ENCODE measurements around the gene FOLR2. TPM values are rescaled to one million over a fixed set of nuclear protein-coding genes. Genes with fewer than 3 reads are reported as not detected.
"Not testable (repeated sequence)": the region's sequence is repeated elsewhere in the genome, so short reads cannot be mapped to it uniquely, and the experiment has no call there.

FOLR2 gene
- total RNA-seq (2014; rRNA removed; shearing (Covaris generic)) = not detected in 2 replicates

DNA sequence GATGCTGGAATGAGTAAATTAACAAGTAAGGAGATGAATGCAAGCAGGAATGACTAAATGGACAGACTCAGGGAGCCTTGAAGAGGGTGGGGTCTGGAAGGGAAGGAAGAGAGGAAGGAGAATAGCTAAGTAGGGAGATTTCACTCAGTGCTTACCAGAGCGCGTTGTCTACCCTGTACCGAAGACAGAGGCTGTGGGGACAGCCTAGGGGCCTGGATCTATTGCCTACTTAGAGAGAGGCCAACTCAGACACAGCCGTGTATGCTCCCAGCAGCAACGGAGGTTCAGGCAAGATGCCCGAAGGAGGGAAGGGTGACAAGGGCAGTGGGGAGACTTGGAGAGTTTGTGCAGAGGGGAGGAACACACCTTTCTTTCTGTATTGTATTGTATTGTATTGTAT, at the start of gene FOLR2:
Gene FOLR2 (plus strand): TSS at position 157 of the 400 bp plus-strand sequence. CDS start 1,791 bp downstream, outside the sequence.
- Histone ChIP-seq H3K4me1 (no peaks in the 10 kb centered on the region), H3K4me3 (no peak within 1 kb of the TSS)
- DNase-seq = no peak

DNA sequence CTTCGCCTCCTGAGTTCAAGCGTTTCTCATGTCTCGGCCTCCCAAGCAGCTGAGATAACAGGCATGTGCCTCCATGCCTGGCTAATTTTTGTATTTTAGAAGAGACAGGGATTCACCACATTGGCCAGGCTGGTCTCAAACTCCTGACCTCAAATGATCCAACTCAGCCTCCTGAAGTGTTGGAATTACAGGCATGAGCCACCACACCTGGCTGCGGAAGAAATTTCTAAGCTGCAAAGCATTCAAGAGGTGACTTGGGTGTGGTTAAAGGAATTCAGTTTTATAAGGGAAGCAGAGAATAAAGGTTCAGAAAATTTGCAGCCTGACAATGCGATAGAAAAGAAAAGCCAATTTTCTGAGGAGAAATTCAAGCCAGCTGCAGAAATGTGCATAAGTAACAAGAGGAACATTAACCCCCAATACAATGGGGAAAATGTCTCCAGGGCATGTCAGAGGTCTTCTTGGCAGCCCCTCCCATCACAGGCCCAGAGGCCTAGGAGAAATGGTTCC, 47.5 kb upstream of the FOLR2 start:
- not testable (repeated sequence) for H3K27me3 ChIP-seq; H3K27ac ChIP-seq; DNase-seq; H3K4me1 ChIP-seq; H3K4me3 ChIP-seq; H3K36me3 ChIP-seq; H3K9me3 ChIP-seq (replicated peaks)

More for the DNA sequence above, at the start of gene FOLR2:
- H3K27ac ChIP-seq = no peak within 1 kb of the TSS
- no peaks in the 10 kb centered on the region for H3K27me3 ChIP-seq
- H3K36me3 ChIP-seq = no peaks in the 10 kb centered on the region
- no peaks in the 10 kb centered on the region for H3K9me3 ChIP-seq (replicated peaks)

DNA sequence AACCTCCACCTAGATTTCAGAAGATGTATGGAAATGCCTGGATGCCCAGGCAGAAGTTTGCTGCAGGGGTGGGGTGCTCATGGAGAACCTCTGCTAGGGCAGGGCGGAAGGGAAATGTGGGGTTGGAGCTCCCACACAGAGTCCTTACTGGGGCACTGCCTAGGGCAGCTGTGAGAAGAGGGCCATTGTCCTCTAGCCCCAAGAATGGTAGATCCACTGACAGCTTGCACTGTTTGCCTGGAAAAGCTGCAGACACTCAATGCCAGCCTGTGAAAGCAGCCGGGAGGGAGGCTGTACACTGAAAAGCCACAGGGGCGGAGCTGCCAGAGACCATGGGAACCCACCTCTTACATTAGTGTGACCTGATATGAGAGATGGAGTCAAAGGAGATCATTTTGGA, 46.8 kb upstream of the FOLR2 start:
- H3K36me3 ChIP-seq; DNase-seq; H3K4me1 ChIP-seq; H3K27me3 ChIP-seq; H3K4me3 ChIP-seq; H3K27ac ChIP-seq; H3K9me3 ChIP-seq (replicated peaks): not testable (repeated sequence)

DNA sequence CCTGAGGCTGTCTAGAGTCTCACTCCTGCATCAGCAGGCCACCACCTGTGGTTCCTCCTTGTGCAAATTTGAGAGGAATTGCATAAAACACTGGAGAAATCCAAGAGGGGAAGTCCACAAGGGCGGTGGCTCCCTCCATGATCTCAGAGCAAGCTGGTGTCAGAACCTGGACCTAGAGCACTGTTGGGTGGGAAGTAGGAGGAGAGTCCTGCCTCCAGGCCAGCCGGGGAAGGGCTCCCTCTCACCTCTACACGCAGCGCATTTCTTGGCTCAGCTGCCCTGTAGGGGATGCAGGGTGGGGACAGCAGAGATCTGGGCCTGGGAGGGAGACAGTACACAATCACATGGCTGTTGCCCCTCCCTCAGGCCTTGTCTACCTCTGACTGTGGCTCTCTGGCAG, 44.6 kb upstream of the FOLR2 start:
- not testable (repeated sequence) for H3K27me3 ChIP-seq; H3K4me3 ChIP-seq; H3K4me1 ChIP-seq; DNase-seq; H3K27ac ChIP-seq; H3K9me3 ChIP-seq (replicated peaks); H3K36me3 ChIP-seq

DNA sequence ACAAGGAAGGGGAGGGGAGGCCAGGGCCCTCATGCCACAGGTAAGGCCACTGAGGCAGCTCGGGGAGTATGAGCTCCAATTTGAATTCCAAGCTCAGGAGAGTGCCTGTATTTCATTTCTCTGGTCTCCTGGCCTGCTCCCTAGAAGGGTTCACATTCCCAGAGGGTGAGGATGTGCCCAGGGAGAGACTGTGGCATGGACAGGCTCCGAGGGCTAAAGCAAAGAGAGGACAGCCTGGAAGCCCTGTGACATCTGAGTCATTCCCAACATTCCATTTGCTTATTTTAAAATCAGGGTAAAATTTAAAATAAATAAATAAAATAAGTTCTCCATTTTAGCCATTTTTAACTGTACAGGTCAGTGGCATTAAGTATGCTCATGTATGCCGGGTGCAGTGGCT, 43.3 kb upstream of the FOLR2 start:
- no peak overlapping the region for H3K4me3 ChIP-seq
- H3K27ac ChIP-seq = no peak overlapping the region
- H3K9me3 ChIP-seq (replicated peaks) = no peaks in the 10 kb centered on the region
- no peak for DNase-seq
- no peaks in the 10 kb centered on the region for H3K4me1 ChIP-seq
- no peaks in the 10 kb centered on the region for H3K36me3 ChIP-seq
- H3K27me3 ChIP-seq = peaks cover 5% of the 10 kb centered on the region; the same call in 1 of the 2 replicates

DNA sequence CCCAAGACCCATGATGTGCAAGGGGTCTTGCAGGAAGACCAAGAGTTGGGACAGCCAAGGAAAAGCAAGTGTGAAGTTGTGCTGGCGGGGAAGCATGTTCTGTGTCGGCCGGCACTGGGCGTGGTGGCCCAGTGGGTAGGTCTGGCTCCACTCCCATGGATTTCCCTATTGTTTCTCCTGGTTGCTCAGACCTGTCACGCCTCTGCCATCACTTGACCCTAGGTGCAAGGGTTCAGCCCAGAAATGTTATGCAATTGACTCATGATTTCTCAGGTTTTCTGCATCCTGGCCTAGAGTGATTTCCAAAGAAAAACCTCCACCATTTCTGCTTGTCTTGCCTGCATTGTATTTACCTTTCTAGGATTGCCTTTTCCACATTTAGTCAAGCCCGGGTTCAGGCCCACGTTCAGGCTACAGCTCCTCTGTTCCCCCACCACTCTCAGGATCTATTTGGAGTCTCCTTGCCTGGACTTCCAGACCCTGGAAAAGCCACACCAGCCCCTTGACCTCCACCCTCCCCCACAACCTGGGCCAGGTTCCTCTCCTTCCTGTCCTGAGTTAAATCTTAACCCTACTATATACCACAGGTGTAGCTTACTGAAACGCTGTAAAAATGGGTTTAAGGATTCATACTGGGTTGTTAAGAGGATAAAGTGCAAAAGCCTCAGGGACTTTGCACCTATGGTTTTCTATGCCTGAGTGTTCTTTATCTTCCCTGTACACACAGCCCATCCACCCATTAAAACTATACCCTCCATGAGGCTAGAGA, 42.1 kb upstream of the FOLR2 start:
- Histone ChIP-seq H3K36me3 (no peaks in the 10 kb centered on the region), H3K4me1 (no peaks in the 10 kb centered on the region), H3K27me3 (peaks cover 5% of the 10 kb centered on the region; the same call in 1 of the 2 replicates), H3K4me3 (no peak overlapping the region), H3K27ac (no peak overlapping the region), H3K9me3 (replicated peaks) (no peaks in the 10 kb centered on the region)
- no peak for DNase-seq

DNA sequence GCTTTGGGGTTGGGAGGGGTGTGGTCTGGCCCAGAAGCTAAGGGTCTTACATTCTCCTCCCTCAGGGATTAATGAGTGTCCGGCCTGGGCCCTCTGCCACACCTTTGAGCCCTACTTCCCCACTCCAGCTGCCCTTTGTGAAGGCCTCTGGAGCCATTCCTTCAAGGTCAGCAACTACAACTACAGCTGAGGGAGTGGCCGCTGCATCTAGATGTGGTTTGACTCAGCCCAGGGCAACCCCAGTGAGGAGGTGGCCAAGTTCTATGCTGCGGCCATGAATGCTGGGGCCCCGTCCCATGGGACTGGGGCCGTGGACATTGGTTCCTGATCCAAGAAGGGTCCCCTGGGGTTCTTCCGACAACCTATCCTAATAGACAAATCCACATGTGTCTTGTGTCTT, 38.9 kb upstream of the FOLR2 start:
- DNase-seq = no peak
- Histone ChIP-seq H3K9me3 (replicated peaks) (no peaks in the 10 kb centered on the region), H3K27me3 (no peaks in the 10 kb centered on the region), H3K4me3 (no peak overlapping the region), H3K4me1 (no peaks in the 10 kb centered on the region), H3K27ac (no peak overlapping the region), H3K36me3 (no peaks in the 10 kb centered on the region)

DNA sequence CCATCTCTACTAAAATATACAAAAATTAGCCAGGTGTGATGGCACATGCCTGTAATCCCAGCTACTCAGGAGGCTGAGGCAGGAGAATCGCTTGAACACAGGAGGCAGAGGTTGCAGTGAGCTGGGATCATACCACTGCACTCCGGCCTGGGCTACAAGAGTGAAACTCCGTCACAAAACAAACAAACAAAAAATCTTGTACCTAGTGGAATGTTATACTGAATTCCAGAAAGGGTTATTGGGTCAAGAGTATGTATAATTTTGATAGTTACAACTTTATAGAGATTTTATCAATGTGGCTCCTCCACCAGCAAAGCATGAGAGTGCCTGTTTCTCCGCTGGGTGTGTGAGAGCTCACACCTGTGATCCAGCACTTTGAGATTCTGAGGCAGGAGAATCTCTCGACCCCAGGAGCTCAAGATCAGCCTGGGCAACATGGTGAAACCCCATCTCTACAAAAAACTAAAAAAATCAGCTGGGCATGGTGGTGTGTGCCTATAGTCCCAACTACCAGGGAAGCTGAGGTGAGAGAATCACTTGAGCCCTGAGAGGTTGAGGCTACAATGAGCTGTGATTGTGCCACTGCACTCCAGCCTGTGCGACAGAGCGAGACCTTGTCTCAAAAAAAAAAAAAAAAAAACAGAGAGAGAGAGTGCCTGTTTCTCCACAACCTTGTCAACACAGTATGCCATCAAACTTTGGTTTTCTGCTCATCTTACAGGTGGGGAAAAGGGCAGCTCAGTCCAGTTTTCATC, 37.4 kb upstream of the FOLR2 start:
- Histone ChIP-seq H3K9me3 (replicated peaks) (no peaks in the 10 kb centered on the region), H3K27ac (no peak overlapping the region), H3K4me3 (no peak overlapping the region), H3K36me3 (no peaks in the 10 kb centered on the region), H3K4me1 (no peaks in the 10 kb centered on the region), H3K27me3 (no peaks in the 10 kb centered on the region)
- DNase-seq = no peak

DNA sequence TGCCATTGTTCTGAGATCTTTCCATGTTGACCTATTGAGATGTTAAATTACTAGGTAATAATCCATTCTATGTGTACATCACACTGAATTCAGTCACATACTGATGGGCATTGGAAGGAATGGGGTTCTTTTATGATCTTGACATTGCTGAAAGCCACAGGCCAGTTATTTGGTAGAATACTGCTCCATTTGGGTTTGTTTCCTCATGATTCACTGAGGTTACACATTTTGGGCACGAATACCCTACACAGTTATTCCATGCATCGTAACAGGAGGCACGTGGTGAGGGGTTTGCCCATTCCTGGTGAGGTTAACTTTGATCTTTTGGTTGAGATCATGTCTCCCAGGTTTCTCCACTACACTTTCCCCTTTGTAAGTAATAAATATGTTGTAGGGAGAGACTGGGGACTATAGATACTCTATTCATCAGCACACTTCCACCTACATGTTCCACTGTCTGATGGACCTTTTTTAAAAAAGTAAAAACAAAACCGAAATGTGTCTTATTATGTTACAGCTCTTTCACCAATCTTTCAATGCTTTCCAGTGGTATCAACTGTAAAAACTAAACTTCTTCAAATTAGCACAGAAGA, 36.7 kb upstream of the FOLR2 start:
- H3K4me3 ChIP-seq = no peak overlapping the region
- H3K27me3 ChIP-seq = no peaks in the 10 kb centered on the region
- H3K36me3 ChIP-seq = no peaks in the 10 kb centered on the region
- H3K27ac ChIP-seq = no peak overlapping the region
- no peak for DNase-seq
- no peaks in the 10 kb centered on the region for H3K4me1 ChIP-seq
- H3K9me3 ChIP-seq (replicated peaks) = no peaks in the 10 kb centered on the region

DNA sequence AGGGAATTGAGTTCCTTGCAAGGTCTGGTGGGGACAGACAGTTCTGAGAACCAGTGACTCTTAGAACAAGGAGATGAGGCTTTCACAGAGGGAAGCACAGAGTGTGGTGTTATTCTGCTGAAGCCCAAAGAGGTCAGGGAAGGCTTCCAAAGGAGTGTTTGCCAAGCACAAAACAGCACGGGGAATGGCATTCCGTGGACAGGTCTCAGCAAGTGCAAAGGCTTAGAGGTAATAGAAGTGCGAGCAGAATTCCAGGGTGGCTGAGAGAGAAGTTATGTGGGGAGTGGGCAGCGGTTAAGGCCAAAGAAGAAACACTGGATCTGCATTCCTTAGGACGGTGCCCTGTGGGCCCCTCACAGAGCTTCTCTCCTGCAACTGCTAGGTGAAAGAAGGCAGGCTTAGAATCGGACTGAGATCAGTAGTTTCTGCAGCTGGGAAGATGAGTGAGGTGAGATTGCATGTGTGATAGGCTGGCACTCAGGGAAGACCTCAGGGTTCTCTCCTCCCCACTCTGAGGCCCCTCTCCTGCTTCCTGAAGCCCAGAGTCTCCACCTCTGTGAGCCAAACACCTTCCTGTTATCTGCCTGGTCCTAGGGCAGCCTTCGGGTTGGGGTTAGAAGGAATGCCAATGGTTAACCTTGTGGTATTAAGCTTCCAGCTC, 35.6 kb upstream of the FOLR2 start:
- H3K9me3 ChIP-seq (replicated peaks); H3K4me3 ChIP-seq; H3K36me3 ChIP-seq; H3K4me1 ChIP-seq; DNase-seq; H3K27ac ChIP-seq; H3K27me3 ChIP-seq: not testable (repeated sequence)

DNA sequence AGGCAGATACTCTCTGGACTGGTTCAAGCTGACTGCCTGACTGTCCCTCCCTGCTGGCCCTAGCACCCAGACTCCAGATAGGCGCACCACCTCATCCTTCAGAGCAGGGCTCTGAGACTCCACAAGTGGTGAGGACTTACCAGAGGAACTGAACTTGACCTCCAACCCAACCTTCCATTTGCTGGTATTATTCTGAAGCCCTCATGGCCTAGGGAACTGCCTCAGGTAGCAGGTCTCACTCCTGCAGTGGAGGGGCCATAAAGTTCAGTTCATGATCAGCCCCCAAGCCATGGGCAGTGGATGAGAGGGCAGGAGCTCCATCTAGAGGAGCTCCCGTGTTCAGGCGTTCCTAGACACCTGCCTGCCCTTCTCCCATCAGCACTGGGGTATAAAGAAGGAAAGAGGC, 35.0 kb upstream of the FOLR2 start:
- H3K4me3 ChIP-seq; H3K27me3 ChIP-seq; H3K9me3 ChIP-seq (replicated peaks); H3K27ac ChIP-seq; H3K36me3 ChIP-seq; H3K4me1 ChIP-seq: not testable (repeated sequence)
- DNase-seq = peak in 1 of 2 experiments; percentile 12

DNA sequence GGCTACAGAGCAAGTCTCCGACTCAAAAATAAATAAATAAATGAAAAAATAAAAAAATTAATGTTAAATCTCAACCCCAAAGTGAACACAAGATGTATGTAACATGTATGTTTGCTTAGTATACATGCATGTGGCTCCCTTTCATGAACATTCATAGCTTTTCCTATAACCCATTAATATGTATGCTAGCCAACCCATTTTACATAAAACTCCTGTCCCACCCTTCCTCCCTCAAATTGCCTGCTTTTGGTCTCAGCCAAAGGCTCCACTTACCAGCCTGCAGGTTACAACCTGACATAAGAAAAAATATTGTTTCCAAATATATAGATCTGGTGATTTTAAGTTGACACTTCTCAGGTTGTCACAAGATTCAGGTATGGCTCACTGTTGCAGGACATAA, 28.3 kb upstream of the FOLR2 start:
- Histone ChIP-seq H3K9me3 (replicated peaks) (no peaks in the 10 kb centered on the region), H3K27me3 (no peaks in the 10 kb centered on the region), H3K4me3 (no peak overlapping the region), H3K4me1 (peaks cover 8% of the 10 kb centered on the region; the same call in 1 of the 2 replicates), H3K27ac (no peak overlapping the region), H3K36me3 (no peaks in the 10 kb centered on the region)
- no peak for DNase-seq

DNA sequence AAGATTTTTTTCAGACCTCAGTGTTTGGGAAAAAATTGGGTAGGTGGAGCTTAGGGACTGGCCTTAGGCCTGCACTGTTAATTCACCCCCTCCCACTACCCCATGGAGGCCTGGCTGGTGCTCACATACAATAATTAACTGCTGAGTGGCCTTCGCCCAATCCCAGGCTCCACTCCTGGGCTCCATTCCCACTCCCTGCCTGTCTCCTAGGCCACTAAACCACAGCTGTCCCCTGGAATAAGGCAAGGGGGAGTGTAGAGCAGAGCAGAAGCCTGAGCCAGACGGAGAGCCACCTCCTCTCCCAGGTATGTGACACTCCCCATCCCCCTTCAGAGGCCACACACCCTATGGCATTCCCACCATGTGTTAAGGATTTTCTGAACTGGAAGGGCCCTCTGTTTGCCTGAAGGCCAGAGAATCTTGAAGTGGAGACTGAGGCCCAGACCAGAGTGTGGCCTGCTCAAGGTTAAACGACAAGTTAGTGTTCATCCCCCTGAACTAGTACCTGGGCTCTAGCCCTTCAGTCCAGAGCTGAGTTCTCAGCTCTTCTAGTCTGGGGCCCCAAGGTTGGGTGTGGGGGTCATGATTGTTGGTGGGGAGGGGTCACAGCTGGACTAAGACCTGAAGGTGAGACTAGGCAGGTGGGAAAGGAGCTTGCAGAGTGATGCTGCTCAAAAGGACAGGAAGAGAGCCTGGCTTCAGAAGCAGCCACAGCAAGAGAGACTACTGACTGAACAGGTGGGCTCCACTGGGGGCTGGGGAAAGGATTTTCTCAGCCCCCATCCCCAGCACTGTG, 26.9 kb upstream of the FOLR2 start:
- no peaks in the 10 kb centered on the region for H3K9me3 ChIP-seq (replicated peaks)
- H3K36me3 ChIP-seq = no peaks in the 10 kb centered on the region
- no peak overlapping the region for H3K27ac ChIP-seq
- DNase-seq = peak in 1 of 2 experiments; percentile 13
- no peaks in the 10 kb centered on the region for H3K27me3 ChIP-seq
- H3K4me3 ChIP-seq = no peak overlapping the region
- H3K4me1 ChIP-seq = peaks cover 8% of the 10 kb centered on the region; the same call in 1 of the 2 replicates

DNA sequence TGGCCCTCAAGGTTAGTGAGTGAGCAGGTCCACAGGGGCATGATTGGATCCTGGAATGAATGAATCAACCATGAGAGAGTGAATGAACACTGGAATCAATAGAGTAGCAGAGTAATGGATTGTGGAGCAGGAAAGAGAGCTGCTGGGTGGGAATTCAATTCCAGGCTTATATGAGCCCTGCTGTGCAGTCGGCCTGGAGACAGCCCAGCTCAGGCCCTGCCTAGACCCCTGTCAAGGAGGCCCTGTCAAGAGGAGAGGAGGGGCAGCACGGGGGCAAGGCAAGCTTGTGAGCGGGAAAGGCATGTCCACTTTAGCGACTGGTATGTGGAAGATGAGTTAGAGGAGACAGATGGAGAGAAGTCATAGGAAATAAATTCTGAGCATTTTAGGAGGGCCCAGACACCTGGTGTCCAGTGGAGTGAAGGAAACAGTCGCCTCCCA, 25.9 kb upstream of the FOLR2 start:
- Histone ChIP-seq H3K27me3 (no peaks in the 10 kb centered on the region), H3K4me1 (peaks cover 8% of the 10 kb centered on the region; the same call in 1 of the 2 replicates), H3K27ac (no peak overlapping the region), H3K4me3 (no peak overlapping the region), H3K36me3 (no peaks in the 10 kb centered on the region), H3K9me3 (replicated peaks) (no peaks in the 10 kb centered on the region)
- DNase-seq = peak in 1 of 2 experiments; percentile 18

All from SJCRH30 (cell line).